ENCODE results near the gene IL15RA.

The IL15RA gene

GRCh38 chr10:5930272-5930671, 47.1 kb downstream of the IL15RA start:
- TF ChIP-seq CTCF (conservative IDR thresholded peaks at IDR 0.05; ENCODE audit: low read depth, low read length) = no peak
- Histone ChIP-seq H3K36me3 (ENCODE audit: insufficient read depth) (peaks cover 6% of the 10 kb centered on the region; the same call in 1 of the 2 replicates), H3K4me3 (IDR thresholded peaks at IDR 0.05; ENCODE audit: insufficient read depth, low read depth, low read length) (no peak overlapping the region), H3K27me3 (ENCODE audit: insufficient read depth, low read depth) (no peaks in the 10 kb centered on the region), H2AFZ (ENCODE audit: low read depth) (no peak overlapping the region), H3K9ac (no peak overlapping the region), H3K27ac (no peak overlapping the region), H3K79me2 (ENCODE audit: insufficient read depth, low read depth) (no peaks in the 10 kb centered on the region), H3K4me2 (no peak overlapping the region), H3K4me1 (ENCODE audit: low read depth, poor library complexity, severe bottlenecking) (no peaks in the 10 kb centered on the region), H4K20me1 (ENCODE audit: insufficient read depth) (no peaks in the 10 kb centered on the region)

GRCh38 chr10:5929442-5929841, 47.9 kb downstream of the IL15RA start:
- H3K9ac ChIP-seq = no peak overlapping the region
- H3K4me3 ChIP-seq (IDR thresholded peaks at IDR 0.05; ENCODE audit: insufficient read depth, low read depth, low read length) = no peak overlapping the region
- H3K27me3 ChIP-seq (ENCODE audit: insufficient read depth, low read depth) = no peaks in the 10 kb centered on the region
- H4K20me1 ChIP-seq (ENCODE audit: insufficient read depth) = no peaks in the 10 kb centered on the region
- no peaks in the 10 kb centered on the region for H3K79me2 ChIP-seq (ENCODE audit: insufficient read depth, low read depth)
- TF ChIP-seq CTCF (conservative IDR thresholded peaks at IDR 0.05; ENCODE audit: low read depth, low read length) = no peak
- H3K36me3 ChIP-seq (ENCODE audit: insufficient read depth) = peaks cover 6% of the 10 kb centered on the region; the same call in 1 of the 2 replicates
- H2AFZ ChIP-seq (ENCODE audit: low read depth) = no peak overlapping the region
- H3K4me2 ChIP-seq = no peak overlapping the region
- no peak overlapping the region for H3K27ac ChIP-seq
- no peaks in the 10 kb centered on the region for H3K4me1 ChIP-seq (ENCODE audit: low read depth, poor library complexity, severe bottlenecking)

- Histone ChIP-seq H3K4me3 (IDR thresholded peaks at IDR 0.05; ENCODE audit: insufficient read depth, low read depth, low read length) (no peak overlapping the region), H3K4me1 (ENCODE audit: low read depth, poor library complexity, severe bottlenecking) (no peaks in the 10 kb centered on the region), H3K27ac (no peak overlapping the region), H2AFZ (ENCODE audit: low read depth) (no peak overlapping the region), H4K20me1 (ENCODE audit: insufficient read depth) (no peaks in the 10 kb centered on the region), H3K36me3 (ENCODE audit: insufficient read depth) (peaks cover 10% of the 10 kb centered on the region; the same call in 1 of the 2 replicates), H3K79me2 (ENCODE audit: insufficient read depth, low read depth) (no peaks in the 10 kb centered on the region), H3K4me2 (no peak overlapping the region), H3K9ac (no peak overlapping the region), H3K27me3 (ENCODE audit: insufficient read depth, low read depth) (no peaks in the 10 kb centered on the region)
- no peak for TF ChIP-seq CTCF (conservative IDR thresholded peaks at IDR 0.05; ENCODE audit: low read depth, low read length)
Observed at GRCh38 chr10:5927306-5927705, 50.0 kb downstream of the IL15RA start.

GRCh38 chr10:5924889-5925288, 52.5 kb downstream of the IL15RA start:
- no peaks in the 10 kb centered on the region for H3K79me2 ChIP-seq (ENCODE audit: insufficient read depth, low read depth)
- no peak overlapping the region for H2AFZ ChIP-seq (ENCODE audit: low read depth)
- no peaks in the 10 kb centered on the region for H4K20me1 ChIP-seq (ENCODE audit: insufficient read depth)
- no peak overlapping the region for H3K4me3 ChIP-seq (IDR thresholded peaks at IDR 0.05; ENCODE audit: insufficient read depth, low read depth, low read length)
- no peak overlapping the region for H3K4me2 ChIP-seq
- H3K4me1 ChIP-seq (ENCODE audit: low read depth, poor library complexity, severe bottlenecking) = no peaks in the 10 kb centered on the region
- no peak overlapping the region for H3K27ac ChIP-seq
- H3K27me3 ChIP-seq (ENCODE audit: insufficient read depth, low read depth) = no peaks in the 10 kb centered on the region
- peaks cover 16% of the 10 kb centered on the region; the same call in 1 of the 2 replicates for H3K36me3 ChIP-seq (ENCODE audit: insufficient read depth)
- TF ChIP-seq CTCF (conservative IDR thresholded peaks at IDR 0.05; ENCODE audit: low read depth, low read length) = no peak
- H3K9ac ChIP-seq = no peak overlapping the region

Measured in KMS-11 (cell line).